ENCODE results near the gene GALNT18.

Gene GALNT18

GRCh38 chr11:11668274-11668673 lies 46.5 kb upstream of the GALNT18 start:
- H2BK5ac ChIP-seq (ENCODE audit: low read length), result no peak overlapping the region

DNA sequence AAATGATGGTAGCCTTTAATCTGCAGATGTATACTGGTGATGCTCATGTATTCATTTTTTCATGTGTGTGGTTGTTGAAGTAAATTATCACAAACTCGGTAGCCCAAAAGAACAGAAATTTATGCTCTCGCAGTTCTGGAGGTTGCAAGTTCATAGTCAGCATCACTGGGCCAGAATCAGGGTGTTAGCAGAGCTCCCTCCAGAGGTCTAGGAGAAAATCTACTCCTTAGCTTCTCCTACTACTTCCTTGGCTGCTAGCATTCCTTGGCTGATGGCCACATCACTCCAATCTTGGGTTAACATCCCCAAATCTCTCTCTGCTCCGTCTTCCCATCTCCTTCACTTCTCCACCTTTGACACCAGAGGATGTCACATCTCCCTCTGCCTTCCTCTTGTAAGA lies 45.3 kb upstream of the GALNT18 start:
- no peaks in the 10 kb centered on the region for H3K4me1 ChIP-seq (ENCODE audit: control insufficient read depth in 2 of 2, insufficient read depth in 1 of 2, low read depth in 1 of 2, low read length in 2 of 2)
- no peak overlapping the region for H3K4me3 ChIP-seq (ENCODE audit: low read length in 2 of 2)
- H4K8ac ChIP-seq (ENCODE audit: low read depth, low read length), result no peak overlapping the region
- H3K18ac ChIP-seq (ENCODE audit: low read length), result no peak overlapping the region
- DNase-seq (ENCODE audit: low spot score), result no peak
- H2BK12ac ChIP-seq (ENCODE audit: low read length), result no peak overlapping the region
- H3K4ac ChIP-seq (ENCODE audit: low read length), result no peak overlapping the region
- peaks cover 0 to 5% (median 0%) of the 10 kb centered on the region in 3 experiments for H3K27me3 ChIP-seq (ENCODE audit: control insufficient read depth in 3 of 3, insufficient read depth in 3 of 3, low read depth in 1 of 3, low read length in 3 of 3)
- no peak overlapping the region for H3K27ac ChIP-seq (replicated peaks; ENCODE audit: low read length)
- no peak overlapping the region for H2AK5ac ChIP-seq (ENCODE audit: low read depth, low read length)
- no peak overlapping the region for H3K23ac ChIP-seq (ENCODE audit: low read depth, low read length, poor library complexity)
- no peak overlapping the region for H2BK120ac ChIP-seq (ENCODE audit: low read depth, low read length)
- peaks cover 0 to 3% of the 10 kb centered on the region in 2 donors for H3K9me3 ChIP-seq (replicated peaks in 1 of 2; ENCODE audit: control insufficient read depth in 2 of 2, insufficient read depth in 1 of 2, low read depth in 1 of 2, low read length in 2 of 2)
- no peak overlapping the region for H2BK5ac ChIP-seq (ENCODE audit: low read length)
- H3K4me2 ChIP-seq (ENCODE audit: insufficient read depth, low read length, poor library complexity, severe bottlenecking), result no peak overlapping the region
- H4K91ac ChIP-seq (ENCODE audit: low read depth, low read length, poor library complexity), result no peak overlapping the region
- no peak overlapping the region for H3K9ac ChIP-seq (ENCODE audit: low read depth, low read length, poor library complexity)
- no peak overlapping the region for H2AFZ ChIP-seq (ENCODE audit: low read length)
- H3K79me1 ChIP-seq (ENCODE audit: low read depth, low read length), result no peaks in the 10 kb centered on the region
- no CpG with 5 or more reads among the region's 3 CpGs for WGBS, 2 donors (ENCODE audit: extremely low coverage in 2 of 2, insufficient read length in 2 of 2, insufficient replicate concordance in 1 of 2)
- H3K14ac ChIP-seq (ENCODE audit: low read length), result no peak overlapping the region
- H2BK15ac ChIP-seq (ENCODE audit: low read length), result no peak overlapping the region
- H3K36me3 ChIP-seq (replicated peaks in 1 of 2; ENCODE audit: control insufficient read depth in 2 of 2, insufficient read depth in 2 of 2, low read length in 2 of 2), result no peaks in the 10 kb centered on the region

More at GRCh38 chr11:11668274-11668673, 46.5 kb upstream of the GALNT18 start:
- Histone ChIP-seq H3K4me2 (ENCODE audit: insufficient read depth, low read length, poor library complexity, severe bottlenecking) (no peak overlapping the region), H2BK120ac (ENCODE audit: low read depth, low read length) (no peak overlapping the region), H3K27me3 (ENCODE audit: control insufficient read depth in 3 of 3, insufficient read depth in 3 of 3, low read depth in 1 of 3, low read length in 3 of 3) (peaks cover 0 to 5% (median 0%) of the 10 kb centered on the region in 3 experiments), H3K36me3 (replicated peaks in 1 of 2; ENCODE audit: control insufficient read depth in 2 of 2, insufficient read depth in 2 of 2, low read length in 2 of 2) (no peaks in the 10 kb centered on the region), H4K8ac (ENCODE audit: low read depth, low read length) (no peak overlapping the region), H3K9ac (ENCODE audit: low read depth, low read length, poor library complexity) (no peak overlapping the region), H3K4me1 (ENCODE audit: control insufficient read depth in 2 of 2, insufficient read depth in 1 of 2, low read depth in 1 of 2, low read length in 2 of 2) (no peaks in the 10 kb centered on the region), H2BK12ac (ENCODE audit: low read length) (no peak overlapping the region), H2AK5ac (ENCODE audit: low read depth, low read length) (no peak overlapping the region), H3K14ac (ENCODE audit: low read length) (no peak overlapping the region), H3K23ac (ENCODE audit: low read depth, low read length, poor library complexity) (no peak overlapping the region), H3K18ac (ENCODE audit: low read length) (no peak overlapping the region), H2AFZ (ENCODE audit: low read length) (no peak overlapping the region), H2BK15ac (ENCODE audit: low read length) (no peak overlapping the region), H3K27ac (replicated peaks; ENCODE audit: low read length) (no peak overlapping the region), H3K4ac (ENCODE audit: low read length) (no peak overlapping the region), H3K4me3 (ENCODE audit: low read length in 2 of 2) (no peak overlapping the region), H3K9me3 (replicated peaks in 1 of 2; ENCODE audit: control insufficient read depth in 2 of 2, insufficient read depth in 1 of 2, low read depth in 1 of 2, low read length in 2 of 2) (peaks cover 0 to 3% of the 10 kb centered on the region in 2 donors), H4K91ac (ENCODE audit: low read depth, low read length, poor library complexity) (no peak overlapping the region), H3K79me1 (ENCODE audit: low read depth, low read length) (no peaks in the 10 kb centered on the region)
- DNase-seq (ENCODE audit: low spot score), result no peak
- no CpG with 5 or more reads among the region's 3 CpGs for whole genome bisulfite sequencing, 2 donors (ENCODE audit: extremely low coverage in 2 of 2, insufficient read length in 2 of 2, insufficient replicate concordance in 1 of 2)

- WGBS, 2 donors (ENCODE audit: extremely low coverage in 2 of 2, insufficient read length in 2 of 2, insufficient replicate concordance in 1 of 2), result no CpG with 5 or more reads among the region's 1 CpG
- peaks cover 0 to 5% (median 0%) of the 10 kb centered on the region in 3 experiments for H3K27me3 ChIP-seq (ENCODE audit: control insufficient read depth in 3 of 3, insufficient read depth in 3 of 3, low read depth in 1 of 3, low read length in 3 of 3)
Observed at GRCh38 chr11:11665407-11665806, 43.6 kb upstream of the GALNT18 start.

GRCh38 chr11:11663907-11664306 lies 42.1 kb upstream of the GALNT18 start:
- H3K4me2 ChIP-seq (ENCODE audit: insufficient read depth, low read length, poor library complexity, severe bottlenecking), result no peak overlapping the region
- H3K4me3 ChIP-seq (ENCODE audit: low read length in 2 of 2), result no peak overlapping the region
- H3K27ac ChIP-seq (replicated peaks; ENCODE audit: low read length), result no peak overlapping the region
- no peak overlapping the region for H3K14ac ChIP-seq (ENCODE audit: low read length)
- H2AK5ac ChIP-seq (ENCODE audit: low read depth, low read length), result no peak overlapping the region
- H3K79me1 ChIP-seq (ENCODE audit: low read depth, low read length), result no peaks in the 10 kb centered on the region
- no peak overlapping the region for H2BK15ac ChIP-seq (ENCODE audit: low read length)
- no peak overlapping the region for H4K8ac ChIP-seq (ENCODE audit: low read depth, low read length)
- no peak for DNase-seq (ENCODE audit: low spot score)
- H3K27me3 ChIP-seq (ENCODE audit: control insufficient read depth in 3 of 3, insufficient read depth in 3 of 3, low read depth in 1 of 3, low read length in 3 of 3), result peaks cover 0 to 5% (median 0%) of the 10 kb centered on the region in 3 experiments
- H3K4me1 ChIP-seq (ENCODE audit: control insufficient read depth in 2 of 2, insufficient read depth in 1 of 2, low read depth in 1 of 2, low read length in 2 of 2), result peaks cover 0 to 2% of the 10 kb centered on the region in 2 donors
- H3K23ac ChIP-seq (ENCODE audit: low read depth, low read length, poor library complexity), result no peak overlapping the region
- H2AFZ ChIP-seq (ENCODE audit: low read length), result no peak overlapping the region
- no peak overlapping the region for H2BK12ac ChIP-seq (ENCODE audit: low read length)
- no peak overlapping the region for H2BK120ac ChIP-seq (ENCODE audit: low read depth, low read length)
- peaks cover 0 to 3% of the 10 kb centered on the region in 2 donors for H3K9me3 ChIP-seq (replicated peaks in 1 of 2; ENCODE audit: control insufficient read depth in 2 of 2, insufficient read depth in 1 of 2, low read depth in 1 of 2, low read length in 2 of 2)
- no peak overlapping the region for H2BK5ac ChIP-seq (ENCODE audit: low read length)
- H3K36me3 ChIP-seq (replicated peaks in 1 of 2; ENCODE audit: control insufficient read depth in 2 of 2, insufficient read depth in 2 of 2, low read length in 2 of 2), result no peaks in the 10 kb centered on the region
- no peak overlapping the region for H3K9ac ChIP-seq (ENCODE audit: low read depth, low read length, poor library complexity)
- H4K91ac ChIP-seq (ENCODE audit: low read depth, low read length, poor library complexity), result no peak overlapping the region
- no peak overlapping the region for H3K18ac ChIP-seq (ENCODE audit: low read length)
- no peak overlapping the region for H3K4ac ChIP-seq (ENCODE audit: low read length)
- whole genome bisulfite sequencing, 2 donors (ENCODE audit: extremely low coverage in 2 of 2, insufficient read length in 2 of 2, insufficient replicate concordance in 1 of 2), result no CpG with 5 or more reads among the region's 4 CpGs

More at GRCh38 chr11:11665407-11665806, 43.6 kb upstream of the GALNT18 start:
- Histone ChIP-seq H2BK120ac (ENCODE audit: low read depth, low read length) (no peak overlapping the region), H2AFZ (ENCODE audit: low read length) (no peak overlapping the region), H3K79me1 (ENCODE audit: low read depth, low read length) (no peaks in the 10 kb centered on the region), H4K8ac (ENCODE audit: low read depth, low read length) (no peak overlapping the region), H3K4me2 (ENCODE audit: insufficient read depth, low read length, poor library complexity, severe bottlenecking) (no peak overlapping the region), H3K4ac (ENCODE audit: low read length) (no peak overlapping the region), H3K9me3 (replicated peaks in 1 of 2; ENCODE audit: control insufficient read depth in 2 of 2, insufficient read depth in 1 of 2, low read depth in 1 of 2, low read length in 2 of 2) (peaks cover 0 to 3% of the 10 kb centered on the region in 2 donors), H3K4me3 (ENCODE audit: low read length in 2 of 2) (no peak overlapping the region), H3K36me3 (replicated peaks in 1 of 2; ENCODE audit: control insufficient read depth in 2 of 2, insufficient read depth in 2 of 2, low read length in 2 of 2) (no peaks in the 10 kb centered on the region), H3K14ac (ENCODE audit: low read length) (no peak overlapping the region), H3K23ac (ENCODE audit: low read depth, low read length, poor library complexity) (no peak overlapping the region), H4K91ac (ENCODE audit: low read depth, low read length, poor library complexity) (no peak overlapping the region), H3K18ac (ENCODE audit: low read length) (no peak overlapping the region), H2BK12ac (ENCODE audit: low read length) (no peak overlapping the region), H3K27ac (replicated peaks; ENCODE audit: low read length) (no peak overlapping the region), H2AK5ac (ENCODE audit: low read depth, low read length) (no peak overlapping the region), H3K4me1 (ENCODE audit: control insufficient read depth in 2 of 2, insufficient read depth in 1 of 2, low read depth in 1 of 2, low read length in 2 of 2) (peaks cover 0 to 2% of the 10 kb centered on the region in 2 donors), H3K9ac (ENCODE audit: low read depth, low read length, poor library complexity) (no peak overlapping the region), H2BK15ac (ENCODE audit: low read length) (no peak overlapping the region), H2BK5ac (ENCODE audit: low read length) (no peak overlapping the region)
- no peak for DNase-seq (ENCODE audit: low spot score)

Measured in neuronal stem cell (in vitro differentiated cells).